Measurements from ENCODE around the gene OLIG1. TPM values are rescaled to one million over a fixed set of nuclear protein-coding genes. Genes with fewer than 3 reads are reported as not detected.

The OLIG1 gene
- total and polyA plus RNA-seq, 2 of the 4 experiments (the other 2 are of a cell fraction): not detected

DNA sequence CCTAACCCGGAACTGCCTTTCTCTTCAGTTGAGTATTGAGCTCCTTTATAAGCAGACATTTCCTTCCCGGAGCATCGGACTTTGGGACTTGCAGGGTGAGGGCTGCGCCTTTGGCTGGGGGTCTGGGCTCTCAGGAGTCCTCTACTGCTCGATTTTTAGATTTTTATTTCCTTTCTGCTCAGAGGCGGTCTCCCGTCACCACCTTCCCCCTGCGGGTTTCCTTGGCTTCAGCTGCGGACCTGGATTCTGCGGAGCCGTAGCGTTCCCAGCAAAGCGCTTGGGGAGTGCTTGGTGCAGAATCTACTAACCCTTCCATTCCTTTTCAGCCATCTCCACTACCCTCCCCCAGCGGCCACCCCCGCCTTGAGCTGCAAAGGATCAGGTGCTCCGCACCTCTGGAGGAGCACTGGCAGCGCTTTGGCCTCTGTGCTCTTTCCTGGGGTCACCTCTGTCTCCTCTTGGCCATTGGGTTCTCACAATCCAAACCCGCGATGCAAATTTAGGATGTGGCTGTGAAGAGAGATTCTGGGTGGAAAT, 40.5 kb upstream of the OLIG1 start:
- H2AK5ac ChIP-seq (ENCODE audit: low read depth, low read length): no peak overlapping the region
- no peak overlapping the region for H3K27ac ChIP-seq (ENCODE audit: insufficient read depth, low read length)
- H3K4ac ChIP-seq (ENCODE audit: low read depth, low read length): no peak overlapping the region
- H3K14ac ChIP-seq (replicated peaks; ENCODE audit: low read depth, low read length): no peak overlapping the region
- no peak overlapping the region for H2AK9ac ChIP-seq (replicated peaks; ENCODE audit: low read depth, low read length, poor library complexity)
- no peak overlapping the region for H2BK120ac ChIP-seq (ENCODE audit: low read depth, low read length)
- H4K5ac ChIP-seq (ENCODE audit: low read depth, low read length): no peak overlapping the region
- H3K36me3 ChIP-seq (ENCODE audit: control insufficient read depth, insufficient read depth, low read length): no peaks in the 10 kb centered on the region
- H3K4me1 ChIP-seq (ENCODE audit: control insufficient read depth, insufficient read depth, low read length): no peaks in the 10 kb centered on the region
- ChIA-PET POLR2A (ENCODE audit: unreplicated experiment) (no interaction called here), CTCF (no interaction called here)
- no peak overlapping the region for H4K91ac ChIP-seq (ENCODE audit: insufficient read depth, low read depth, low read length)
- ATAC-seq (ENCODE audit: low read depth) (no peak), DNase-seq (no peak)
- BruUV-seq (replicated peaks): no TSS peak
- H3K79me1 ChIP-seq (ENCODE audit: low read depth in 1 of 2, low read length in 2 of 2): no peaks in the 10 kb centered on the region
- H3K56ac ChIP-seq (ENCODE audit: extremely low read depth, insufficient read depth, low read length): no peak overlapping the region
- H2AFZ ChIP-seq (replicated peaks; ENCODE audit: low read length, poor library complexity): no peak overlapping the region
- in situ Hi-C loops (cut with MboI; ENCODE audit: low sequenced_read_pairs) (no loop called here), intact Hi-C loops (cut with micrococcal nuclease) (no loop called here), dilution Hi-C loops (cut with HindIII; ENCODE audit: low sequenced_read_pairs, unreplicated experiment) (no loop called here)
- WGBS, 2 experiments (ENCODE audit: extremely low coverage in 2 of 2, insufficient read length in 1 of 2): 0% methylated on average over 8 of the region's 19 CpGs; no CpG with 5 or more reads in 1 of the 2 experiments
- peaks cover 97% of the 10 kb centered on the region for H3K27me3 ChIP-seq (ENCODE audit: control insufficient read depth, insufficient read depth, low read length)
- no peak overlapping the region for H3K4me2 ChIP-seq (ENCODE audit: low read depth, low read length)
- H3K18ac ChIP-seq (ENCODE audit: low read depth, low read length): no peak overlapping the region
- peaks cover 8% of the 10 kb centered on the region; the same call in 1 of the 2 replicates for H3K9me3 ChIP-seq (ENCODE audit: control insufficient read depth, insufficient read depth, low read length)
- TF ChIP-seq BHLHE40 (IDR thresholded peaks at IDR 0.05; ENCODE audit: low read depth, low read length) (no peak), RAD21 (IDR thresholded peaks at IDR 0.05; ENCODE audit: low read length) (no peak)
- no peak overlapping the region for H3K23ac ChIP-seq (ENCODE audit: low read depth, low read length)
- H2BK15ac ChIP-seq (ENCODE audit: low read depth, low read length): no peak overlapping the region
- no peak overlapping the region for H3K4me3 ChIP-seq (ENCODE audit: insufficient read depth, low read depth, low read length)
- no peak overlapping the region for H2BK5ac ChIP-seq (ENCODE audit: low read depth, low read length, poor library complexity, severe bottlenecking)
- no peak overlapping the region for H2BK20ac ChIP-seq (ENCODE audit: low read depth, low read length)
- no peak overlapping the region for H3K9ac ChIP-seq (ENCODE audit: low read depth, low read length)
- H3K9me1 ChIP-seq (ENCODE audit: insufficient read depth, low read length): no peaks in the 10 kb centered on the region
- peaks cover 1% of the 10 kb centered on the region; the same call in 1 of the 2 replicates for H4K20me1 ChIP-seq (ENCODE audit: insufficient read depth, low read length)
- no peak overlapping the region for H4K8ac ChIP-seq (ENCODE audit: low read depth in 2 of 2, low read length in 2 of 2)
